Endothelial cell of umbilical vein (primary cell): ENCODE measurements around the gene RAB40AL. TPM values are rescaled to one million over a fixed set of nuclear protein-coding genes. Genes with fewer than 3 reads are reported as not detected.

Experiments
- BruUV-seq: library from RNA; stranded (reverse); fragments of 400-500 nt; replicated peaks from 2 replicates; lab custom pipeline; 2021; lab: Mats Ljungman, UMichigan
- CTCF ChIA-PET: fragments of 300-600, 350-600 bp; sonication (Branson Sonifier 250); formaldehyde crosslinking; loops from one replicate; lab custom pipeline; 2021; ENCODE audit warnings: antibody characterized with exemption, inconsistent platforms; lab: Charles Lee
- POLR2A ChIA-PET: fragments of 300-600, 350-600 bp; sonication (Branson Sonifier 250); formaldehyde crosslinking; loops from one replicate; lab custom pipeline; 2021; ENCODE audit warnings: antibody characterized with exemption, inconsistent platforms; lab: Charles Lee
- DNase-seq: peaks from one replicate; pipeline ENCODE4 v3.0.0-alpha.2; 2011; ENCODE audit warnings: low read depth, low spot score
- FAIRE-seq: peaks from 2 replicates; lab custom pipeline; 2011; peaks lifted over from hg19 to GRCh38; lab: Jason Lieb, UNC
- H2AFZ ChIP-seq: 2 replicates; pipeline ENCODE4 v1.6.0; 2012; ENCODE audit warnings: low read depth, low read length, control low read depth, inconsistent platforms
- H3K27ac ChIP-seq: 2 replicates; pipeline ENCODE4 v1.5.1; 2011; ENCODE audit warnings: low read depth, mild to moderate bottlenecking, control low read depth, low read length, moderate library complexity; ENCODE audit not compliant: insufficient read depth
- H3K27me3 ChIP-seq, 2 experiments: 2 replicates each; pipeline versions ENCODE4 v1.6.0 to v1.6.1; 2011; ENCODE audit warnings: low read length in 2 of 2, mixed read lengths in 1 of 2; ENCODE audit not compliant: control insufficient read depth in 2 of 2, insufficient read depth in 2 of 2
- H3K36me3 ChIP-seq, 2 experiments: 2 replicates in 1 of 2; 3 replicates in 1 of 2; pipeline ENCODE4 v1.5.1; 2011; ENCODE audit warnings: low read length in 2 of 2, mild to moderate bottlenecking in 1 of 2, moderate library complexity in 1 of 2; ENCODE audit not compliant: control insufficient read depth in 2 of 2, insufficient read depth in 2 of 2; ENCODE audit errors: extremely low read depth in 1 of 2
- H3K4me1 ChIP-seq: 3 replicates; pipeline ENCODE4 v1.5.1; 2011; ENCODE audit warnings: mild to moderate bottlenecking, low read length; ENCODE audit not compliant: control insufficient read depth, insufficient read depth; ENCODE audit errors: extremely low read depth
- H3K4me2 ChIP-seq: 2 replicates; pipeline ENCODE4 v1.6.1; 2011; ENCODE audit warnings: low read length, control low read depth, mixed read lengths; ENCODE audit not compliant: insufficient read depth
- H3K4me3 ChIP-seq, 3 experiments: fragments of 200-600 bp in 1 of 3; sonication (generic), shearing (Covaris generic) in 1 of 3; replicated peaks in 1 of 3; 2 replicates each; pipeline ENCODE4 v1.5.1; 2011 to 2016; ENCODE audit warnings: control low read depth in 3 of 3, low read length in 3 of 3, mild to moderate bottlenecking in 2 of 3, inconsistent platforms in 1 of 3, low read depth in 1 of 3, moderate library complexity in 1 of 3; ENCODE audit not compliant: insufficient read depth in 1 of 3
- H3K79me2 ChIP-seq: 2 replicates; pipeline ENCODE4 v1.6.0; 2012; ENCODE audit warnings: low read length, inconsistent platforms; ENCODE audit not compliant: control insufficient read depth, insufficient read depth
- H3K9ac ChIP-seq: replicated peaks from 2 replicates; pipeline ENCODE3; 2011; ENCODE audit warnings: low read length, control low read depth; ENCODE audit not compliant: insufficient read depth; ENCODE audit errors: extremely low read depth
- H3K9me1 ChIP-seq: replicated peaks from 3 replicates; pipeline ENCODE4 v1.6.0; 2011; ENCODE audit warnings: mild to moderate bottlenecking, low read length; ENCODE audit not compliant: control insufficient read depth, insufficient read depth; ENCODE audit errors: extremely low read depth
- H3K9me3 ChIP-seq: replicated peaks from 2 replicates; pipeline ENCODE4 v1.5.1; 2012; ENCODE audit warnings: low read length, inconsistent platforms; ENCODE audit not compliant: control insufficient read depth, insufficient read depth
- H4K20me1 ChIP-seq: replicated peaks from 2 replicates; pipeline ENCODE3; 2011; ENCODE audit warnings: mild to moderate bottlenecking, low read length; ENCODE audit not compliant: control insufficient read depth, insufficient read depth; ENCODE audit errors: extremely low read depth
- CTCF ChIP-seq, 2 donors: IDR thresholded peaks; 1 replicate in 1 of 2; 2 replicates in 1 of 2; pipeline ENCODE4 v1.5.1; 2011; ENCODE audit warnings: low read length in 2 of 2, mild to moderate bottlenecking in 2 of 2, moderate library complexity in 2 of 2, control low read depth in 1 of 2, inconsistent platforms in 1 of 2, low read depth in 1 of 2; ENCODE audit not compliant: insufficient read depth in 1 of 2; ENCODE audit errors: extremely low read depth in 1 of 2
- FOS ChIP-seq: IDR thresholded peaks from 2 replicates; pipeline ENCODE4 v1.6.1; 2011; ENCODE audit warnings: mild to moderate bottlenecking, low read length, moderate library complexity, borderline replicate concordance; ENCODE audit not compliant: insufficient read depth
- GATA2 ChIP-seq: IDR thresholded peaks from 2 replicates; pipeline ENCODE4 v1.7.0; 2011; ENCODE audit warnings: low read depth, mild to moderate bottlenecking, moderate library complexity, mixed read lengths, low read length; ENCODE audit not compliant: insufficient read length, insufficient read depth
- JUN ChIP-seq: IDR thresholded peaks from 2 replicates; pipeline ENCODE4 v1.6.1; 2011; ENCODE audit warnings: borderline replicate concordance, low read depth; ENCODE audit not compliant: insufficient read length, insufficient read depth
- POLR2A ChIP-seq: IDR thresholded peaks from 2 replicates; pipeline ENCODE4 v1.6.1; 2012; ENCODE audit warnings: low read depth, mild to moderate bottlenecking, control low read depth, low read length
- POLR2AphosphoS5 ChIP-seq: IDR thresholded peaks from 2 replicates; pipeline ENCODE4 v1.6.1; 2012; ENCODE audit warnings: low read depth, mild to moderate bottlenecking, control low read depth, low read length, moderate library complexity; ENCODE audit not compliant: insufficient read depth
- dilution Hi-C: fragments of 300-500 bp; cut with MboI; formaldehyde crosslinking; loops from one replicate; pipeline ENCODE4 v1.15.0; 2019; ENCODE audit warnings: low sequenced_read_pairs; ENCODE audit not compliant: extremely low pct_ligation_motif_present
- intact Hi-C: fragments of 100-400 bp; cut with micrococcal nuclease; formaldehyde crosslinking; loops from one replicate; pipeline ENCODE4 v1.10.0; 2022
- polyA plus RNA-seq, 4 experiments: library from polyadenylated mRNA; depleted of rRNA in 3 of 4; stranded (reverse) in 3 of 4; unstranded in 1 of 4; fragments of >200 nt; gene quantifications; 2 replicates each; pipeline versions ENCODE4 v1.2.1 to v1.2.3, GENCODE V29; 2011 to 2012; ENCODE audit warnings: missing spikeins in 1 of 4
- total RNA-seq: library from RNA; stranded (reverse); gene quantifications from 2 replicates; pipeline ENCODE4 v1.2.3, GENCODE V29; 2021

The RAB40AL gene
- total and polyA plus RNA-seq, 2 donors (not counting 3 experiments of a cell fraction or from before 2014, with no cell fraction given), result 0.68 to 1.4 TPM

- H3K79me2 ChIP-seq, result no peaks in the 10 kb centered on the region
- no peaks in the 10 kb centered on the region for H4K20me1 ChIP-seq
- no peak overlapping the region for H2AFZ ChIP-seq
- TF ChIP-seq FOS, result no peak
- no peak for TF ChIP-seq GATA2
- TF ChIP-seq POLR2AphosphoS5, result no peak
- no peak for TF ChIP-seq JUN
- no peak for TF ChIP-seq POLR2A
- H3K9me1 ChIP-seq, result no peaks in the 10 kb centered on the region
- H3K36me3 ChIP-seq, result no peaks in the 10 kb centered on the region
- DNase-seq (no peak), FAIRE-seq (no peak)
- no TSS peak for BruUV-seq
- intact Hi-C loops (no loop called here), dilution Hi-C loops (no loop called here)
- H3K9ac ChIP-seq, result no peak overlapping the region
- H3K4me1 ChIP-seq, result no peaks in the 10 kb centered on the region
- H3K4me2 ChIP-seq, result no peak overlapping the region
- no peak overlapping the region for H3K4me3 ChIP-seq
- no peaks in the 10 kb centered on the region for H3K9me3 ChIP-seq
- ChIA-PET POLR2A (no interaction called here), CTCF (no interaction called here)
- H3K27me3 ChIP-seq, result no peaks in the 10 kb centered on the region
- H3K27ac ChIP-seq, result no peak overlapping the region
These were observed 41.5 kb downstream of the RAB40AL start for GRCh38 chrX:102978594-102978993.

- H4K20me1 ChIP-seq, result no peaks in the 10 kb centered on the region
- H3K27me3 ChIP-seq, result no peaks in the 10 kb centered on the region
- no peak overlapping the region for H3K4me3 ChIP-seq
- H3K4me2 ChIP-seq, result no peak overlapping the region
- H2AFZ ChIP-seq, result no peak overlapping the region
- H3K9ac ChIP-seq, result no peak overlapping the region
- FAIRE-seq, result no peak
- no peaks in the 10 kb centered on the region for H3K9me1 ChIP-seq
- no TSS peak for BruUV-seq
- CTCF ChIA-PET, result no interaction called here
- POLR2A ChIA-PET, result no interaction called here
- dilution Hi-C loops, result no loop called here
- no peak for TF ChIP-seq CTCF (IDR thresholded peaks at IDR 0.05; ENCODE audit: extremely low read depth in 1 of 2, insufficient read depth in 1 of 2, low read depth in 1 of 2, low read length in 2 of 2)
- intact Hi-C loops, result no loop called here
- H3K79me2 ChIP-seq, result no peaks in the 10 kb centered on the region
- H3K4me1 ChIP-seq, result no peaks in the 10 kb centered on the region
- H3K27ac ChIP-seq, result no peak overlapping the region
- no peak for DNase-seq
- no peaks in the 10 kb centered on the region for H3K36me3 ChIP-seq
- H3K9me3 ChIP-seq, result no peaks in the 10 kb centered on the region
These were observed 42.5 kb downstream of the RAB40AL start for GRCh38 chrX:102979536-102979935.
